Stimulated activated CD4-positive, alpha-beta T cell treated with anti-CD3 and anti-CD28 coated beads, Interleukin-1b, Interleukin-23, amount 100 ng/mL, for 24 hours (primary cell): ENCODE results near the gene CKS1B.
"Not testable (repeated sequence)": the region's sequence is repeated elsewhere in the genome, so short reads cannot be mapped to it uniquely, and the experiment has no call there.

ENCODE experiments used
- DNase-seq, 4 experiments: peaks; one replicate each; pipeline ENCODE4 v3.0.0-alpha.2; 2020; ENCODE audit warnings: low read depth in 4 of 4, low spot score in 1 of 4

Gene CKS1B

GRCh38 chr1:154983776-154984466 lies 9.4 kb downstream of the CKS1B start:
- no peak for DNase-seq

GRCh38 chr1:154986736-154987135 lies 12.3 kb downstream of the CKS1B start:
- DNase-seq = not testable (repeated sequence)

- no peak for DNase-seq
Observed at GRCh38 chr1:154987326-154987725, 12.8 kb downstream of the CKS1B start.

GRCh38 chr1:154988058-154988954 lies 13.8 kb downstream of the CKS1B start:
- DNase-seq = no peak

- DNase-seq = no peak
Observed at GRCh38 chr1:154989195-154989860, 14.8 kb downstream of the CKS1B start.

- no peak for DNase-seq
Observed at GRCh38 chr1:154990276-154990675, 15.8 kb downstream of the CKS1B start.

- DNase-seq = no peak
Observed at GRCh38 chr1:154992721-154993571, 18.5 kb downstream of the CKS1B start.

GRCh38 chr1:154993572-154994268 lies 19.2 kb downstream of the CKS1B start, which contains the start of gene LENEP:
Gene LENEP, plus strand, starts transcription at chr1:154993586. Its CDS starts 22 bp downstream, at chr1:154993608.
- no peak for DNase-seq

GRCh38 chr1:154994269-154994587 lies 19.7 kb downstream of the CKS1B start:
- no peak for DNase-seq

GRCh38 chr1:154994591-154994990 lies 20.1 kb downstream of the CKS1B start:
- DNase-seq = no peak

- DNase-seq = not testable (repeated sequence)
Observed at GRCh38 chr1:154995301-154995983, 21.0 kb downstream of the CKS1B start.

- DNase-seq = no peak
Observed at GRCh38 chr1:154996966-154997701, 22.7 kb downstream of the CKS1B start.

- no peak for DNase-seq
Observed at GRCh38 chr1:154998201-154998780, 23.8 kb downstream of the CKS1B start.

GRCh38 chr1:154998818-154999570 lies 24.5 kb downstream of the CKS1B start:
- peak in 2 of 4 experiments; percentile 60 to 76 for DNase-seq

- DNase-seq = peak in 2 of 4 experiments; percentile 50 to 72
Observed at GRCh38 chr1:154999571-155000410, 25.3 kb downstream of the CKS1B start.

- DNase-seq = no peak
Observed at GRCh38 chr1:155000411-155000725, 25.9 kb downstream of the CKS1B start.
